HUES48 (cell line): ENCODE results near the gene TBC1D9B.

ENCODE experiments used
- H3K27ac ChIP-seq: one replicate; pipeline ENCODE4 v1.7.0; 2013; ENCODE audit warnings: low read depth, low read length, inconsistent platforms
- H3K27me3 ChIP-seq: 2 replicates; pipeline ENCODE4 v1.6.1; 2013; ENCODE audit warnings: mild to moderate bottlenecking, low read length; ENCODE audit not compliant: control insufficient read depth, insufficient read depth
- H3K36me3 ChIP-seq: 2 replicates; pipeline ENCODE4 v1.6.1; 2013; ENCODE audit warnings: low read length; ENCODE audit not compliant: control insufficient read depth, insufficient read depth
- H3K4me1 ChIP-seq: 2 replicates; pipeline ENCODE4 v1.6.1; 2013; ENCODE audit warnings: mild to moderate bottlenecking, low read length; ENCODE audit not compliant: control insufficient read depth, insufficient read depth
- H3K4me3 ChIP-seq: 2 replicates; pipeline ENCODE4 v1.5.1; 2013; ENCODE audit warnings: mild to moderate bottlenecking, low read depth, low read length
- H3K9ac ChIP-seq: 2 replicates; pipeline ENCODE4 v1.6.1; 2013; ENCODE audit warnings: mild to moderate bottlenecking, low read depth, low read length, moderate library complexity
- H3K9me3 ChIP-seq: 2 replicates; pipeline ENCODE4 v1.6.1; 2013; ENCODE audit warnings: low read length; ENCODE audit not compliant: control insufficient read depth, insufficient read depth

The TBC1D9B gene

GRCh38 chr5:179823937-179824744 lies 83.6 kb downstream of the TBC1D9B start:
- no peaks in the 10 kb centered on the region for H3K9me3 ChIP-seq
- H3K36me3 ChIP-seq = peaks cover 58% of the 10 kb centered on the region
- peaks cover 35% of the 10 kb centered on the region for H3K4me1 ChIP-seq
- H3K27ac ChIP-seq = no peak overlapping the region
- H3K4me3 ChIP-seq = no peak overlapping the region
- H3K27me3 ChIP-seq = no peaks in the 10 kb centered on the region
- H3K9ac ChIP-seq = no peak overlapping the region

GRCh38 chr5:179822444-179822990 lies 85.2 kb downstream of the TBC1D9B start:
- no peak overlapping the region for H3K27ac ChIP-seq

GRCh38 chr5:179822059-179822432 lies 85.7 kb downstream of the TBC1D9B start:
- peaks cover 43% of the 10 kb centered on the region for H3K36me3 ChIP-seq
- no peak overlapping the region for H3K27ac ChIP-seq

More at GRCh38 chr5:179822444-179822990, 85.2 kb downstream of the TBC1D9B start:
- peaks cover 35% of the 10 kb centered on the region for H3K4me1 ChIP-seq
- no peaks in the 10 kb centered on the region for H3K9me3 ChIP-seq
- H3K4me3 ChIP-seq = peak overlapping the region; percentile 91
- H3K36me3 ChIP-seq = peaks cover 44% of the 10 kb centered on the region
- no peaks in the 10 kb centered on the region; the same call in 1 of the 2 replicates for H3K27me3 ChIP-seq
- H3K9ac ChIP-seq = no peak overlapping the region

GRCh38 chr5:179821298-179822058 lies 86.2 kb downstream of the TBC1D9B start:
- H3K9me3 ChIP-seq = no peaks in the 10 kb centered on the region
- no peaks in the 10 kb centered on the region; the same call in 1 of the 2 replicates for H3K27me3 ChIP-seq
- H3K4me1 ChIP-seq = peaks cover 35% of the 10 kb centered on the region
- peak overlapping the region; percentile 79 for H3K9ac ChIP-seq
- H3K27ac ChIP-seq = peak overlapping the region; percentile 94
- peak overlapping the region; percentile 91 for H3K4me3 ChIP-seq
- peaks cover 39% of the 10 kb centered on the region for H3K36me3 ChIP-seq

More at GRCh38 chr5:179822059-179822432, 85.7 kb downstream of the TBC1D9B start:
- Histone ChIP-seq H3K4me3 (peak overlapping the region; percentile 91), H3K9ac (no peak overlapping the region), H3K4me1 (peaks cover 35% of the 10 kb centered on the region), H3K9me3 (no peaks in the 10 kb centered on the region), H3K27me3 (no peaks in the 10 kb centered on the region; the same call in 1 of the 2 replicates)

GRCh38 chr5:179820483-179821297 lies 87.0 kb downstream of the TBC1D9B start, which contains the start of gene SQSTM1:
SQSTM1 (plus strand) TSS chr5:179820905; CDS start chr5:179820937, 32 bp downstream.
- peaks cover 32% of the 10 kb centered on the region for H3K36me3 ChIP-seq
- H3K4me3 ChIP-seq = peak within 1 kb of the TSS; percentile 91
- H3K9me3 ChIP-seq = no peaks in the 10 kb centered on the region
- peak within 1 kb of the TSS; percentile 94 for H3K27ac ChIP-seq
- H3K9ac ChIP-seq = peak within 1 kb of the TSS; percentile 79
- peaks cover 35% of the 10 kb centered on the region for H3K4me1 ChIP-seq
- peaks cover 2% of the 10 kb centered on the region; the same call in 1 of the 2 replicates for H3K27me3 ChIP-seq

- Histone ChIP-seq H3K9ac (peak overlapping the region; percentile 62; the same call in 1 of the 2 replicates), H3K4me1 (peaks cover 35% of the 10 kb centered on the region)
Measured at GRCh38 chr5:179820127-179820482, 87.6 kb downstream of the TBC1D9B start.

GRCh38 chr5:179819296-179820126 lies 88.2 kb downstream of the TBC1D9B start:
- Histone ChIP-seq H3K9ac (peak overlapping the region; percentile 62), H3K4me3 (peak overlapping the region; percentile 18; the same call in 1 of the 2 replicates), H3K9me3 (no peaks in the 10 kb centered on the region), H3K4me1 (peaks cover 35% of the 10 kb centered on the region), H3K27me3 (peaks cover 2% of the 10 kb centered on the region; the same call in 1 of the 2 replicates), H3K27ac (peak overlapping the region; percentile 94), H3K36me3 (peaks cover 20% of the 10 kb centered on the region)

More at GRCh38 chr5:179820127-179820482, 87.6 kb downstream of the TBC1D9B start:
- no peaks in the 10 kb centered on the region for H3K9me3 ChIP-seq
- H3K27me3 ChIP-seq = peaks cover 2% of the 10 kb centered on the region; the same call in 1 of the 2 replicates
- no peak overlapping the region for H3K4me3 ChIP-seq
- H3K27ac ChIP-seq = peak overlapping the region; percentile 94
- H3K36me3 ChIP-seq = peaks cover 26% of the 10 kb centered on the region

- Histone ChIP-seq H3K9ac (peak overlapping the region; percentile 62; the same call in 1 of the 2 replicates), H3K27me3 (peaks cover 2% of the 10 kb centered on the region; the same call in 1 of the 2 replicates), H3K4me3 (peak overlapping the region; percentile 18), H3K9me3 (no peaks in the 10 kb centered on the region), H3K36me3 (peaks cover 13% of the 10 kb centered on the region), H3K27ac (peak overlapping the region; percentile 94), H3K4me1 (peaks cover 36% of the 10 kb centered on the region)
Measured at GRCh38 chr5:179818746-179819295, 88.9 kb downstream of the TBC1D9B start.

- Histone ChIP-seq H3K9me3 (no peaks in the 10 kb centered on the region), H3K4me3 (peak overlapping the region; percentile 18), H3K4me1 (peaks cover 42% of the 10 kb centered on the region), H3K27ac (peak overlapping the region; percentile 94), H3K27me3 (peaks cover 2% of the 10 kb centered on the region; the same call in 1 of the 2 replicates), H3K36me3 (peaks cover 7% of the 10 kb centered on the region), H3K9ac (0 out of 2 replicates have a peak overlapping the region, but pooled peaks have one; percentile 23)
Measured at GRCh38 chr5:179817890-179818745, 89.6 kb downstream of the TBC1D9B start.
